Natural killer cell (primary cell): ENCODE results near the gene MAPKAP1. TPM values are rescaled to one million over a fixed set of nuclear protein-coding genes. Genes with fewer than 3 reads are reported as not detected.

ENCODE experiments used
- ATAC-seq, 3 donors: fragments of 150-1000 bp in 2 of 3; fragments of 200-7000 bp in 1 of 3; cut with Tn5 transposase; 1 replicate in 1 of 3; 2 replicates in 2 of 3; pipeline ENCODE4 v1.10.0; 2021; ENCODE audit warnings: mild to moderate bottlenecking in 2 of 3, moderate library complexity in 2 of 3
- DNase-seq, 2 donors: peaks; one replicate each; pipeline versions ENCODE4 v3.0.0 to v3.0.0-alpha.2; 2013 to 2021; ENCODE audit warnings: mixed read lengths in 1 of 2
- H3K27ac ChIP-seq: one replicate; pipeline ENCODE4 v1.5.1; 2013; ENCODE audit warnings: mild to moderate bottlenecking, low read length
- H3K27me3 ChIP-seq: one replicate; pipeline ENCODE4 v1.6.1; 2013; ENCODE audit warnings: low read length; ENCODE audit not compliant: control insufficient read depth, insufficient read depth
- H3K36me3 ChIP-seq: one replicate; pipeline ENCODE4 v1.6.1; 2013; ENCODE audit warnings: low read length; ENCODE audit not compliant: control insufficient read depth, insufficient read depth
- H3K4me1 ChIP-seq: one replicate; pipeline ENCODE4 v1.6.1; 2013; ENCODE audit warnings: low read length; ENCODE audit not compliant: control insufficient read depth, insufficient read depth
- H3K4me3 ChIP-seq: one replicate; pipeline ENCODE4 v1.5.1; 2013; ENCODE audit warnings: low read length
- H3K9me3 ChIP-seq: one replicate; pipeline ENCODE4 v1.6.1; 2013; ENCODE audit warnings: low read length; ENCODE audit not compliant: control insufficient read depth, insufficient read depth
- H3K27ac Mint-ChIP-seq, 2 donors: one replicate each; pipeline ENCODE4 v1.8.0; 2022; ENCODE audit warnings: mild to moderate bottlenecking in 2 of 2, mixed read lengths in 2 of 2, moderate library complexity in 1 of 2
- H3K27me3 Mint-ChIP-seq, 2 donors: one replicate each; pipeline ENCODE4 v1.8.0; 2022; ENCODE audit warnings: low read depth in 2 of 2, mixed read lengths in 2 of 2
- H3K36me3 Mint-ChIP-seq: one replicate; pipeline ENCODE4 v1.8.0; 2022; ENCODE audit warnings: mixed read lengths
- H3K4me1 Mint-ChIP-seq, 2 donors: one replicate each; pipeline ENCODE4 v1.8.0; 2022; ENCODE audit warnings: mixed read lengths in 2 of 2
- H3K4me3 Mint-ChIP-seq: one replicate; pipeline ENCODE4 v1.8.0; 2022; ENCODE audit warnings: mild to moderate bottlenecking, moderate library complexity, mixed read lengths
- H3K9me3 Mint-ChIP-seq, 2 donors: one replicate each; pipeline ENCODE4 v1.8.0; 2022; ENCODE audit warnings: mixed read lengths in 2 of 2
- WGBS: methylation state at CpG from one replicate; pipeline ENCODE4 v1.1.7; 2013; ENCODE audit warnings: missing lambda C conversion rate; ENCODE audit not compliant: insufficient coverage; 5-methylcytosine and 5-hydroxymethylcytosine counted together
- intact Hi-C: fragments of 100-400 bp; cut with micrococcal nuclease; formaldehyde crosslinking; loops from one replicate; pipeline ENCODE4 v1.14.2; 2022
- total RNA-seq, 4 donors: library from RNA; stranded (reverse); fragments of 120-200 nt in 1 of 4; gene quantifications; one replicate each; pipeline versions ENCODE4 v1.2.3 to v1.2.4, GENCODE V29; 2013 to 2022
- TF ChIP-seq, protein P1 (sequence below): fragments of 200-600 bp; IDR thresholded peaks from one replicate; pipeline ENCODE4 v1.8.0; 2022; ENCODE audit warnings: antibody characterized with exemption

Gene MAPKAP1
- total RNA-seq, 3 donors from 2014 or later (not counting 1 experiment from before 2014, with no cell fraction given): 51.1 to 73.0 (median 58.8) TPM

DNA sequence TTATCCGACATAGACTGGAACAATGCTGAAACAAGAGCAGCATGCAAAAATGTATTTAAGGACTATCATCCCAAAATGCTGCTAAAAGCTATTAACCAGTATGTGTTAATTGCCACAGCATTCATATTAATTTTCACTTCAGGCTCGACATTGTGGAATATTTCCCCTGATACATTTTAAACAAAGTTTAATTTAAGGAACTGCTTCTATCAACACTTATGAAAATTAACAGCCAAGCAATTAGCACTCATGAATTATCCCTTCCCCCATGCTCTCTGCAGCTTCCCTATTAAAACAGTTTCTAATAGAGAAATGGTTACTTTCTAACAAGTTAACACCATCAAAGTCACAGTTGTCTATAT lies 54.8 kb downstream of the MAPKAP1 start:
- Mint-ChIP-seq H3K27me3 (no peaks in the 10 kb centered on the region), H3K27ac (no peak overlapping the region), H3K36me3 (no peaks in the 10 kb centered on the region), H3K9me3 (no peaks in the 10 kb centered on the region), H3K4me3 (no peak overlapping the region), H3K4me1 (peaks cover 23 to 37% of the 10 kb centered on the region in 2 donors)
- intact Hi-C loops: no loop called here
- Histone ChIP-seq H3K4me3 (no peak overlapping the region), H3K27me3 (no peaks in the 10 kb centered on the region), H3K9me3 (no peaks in the 10 kb centered on the region), H3K4me1 (peaks cover 12% of the 10 kb centered on the region), H3K27ac (no peak overlapping the region), H3K36me3 (peaks cover 8% of the 10 kb centered on the region)
- no peak for DNase-seq
- TF ChIP-seq, protein P1, sequence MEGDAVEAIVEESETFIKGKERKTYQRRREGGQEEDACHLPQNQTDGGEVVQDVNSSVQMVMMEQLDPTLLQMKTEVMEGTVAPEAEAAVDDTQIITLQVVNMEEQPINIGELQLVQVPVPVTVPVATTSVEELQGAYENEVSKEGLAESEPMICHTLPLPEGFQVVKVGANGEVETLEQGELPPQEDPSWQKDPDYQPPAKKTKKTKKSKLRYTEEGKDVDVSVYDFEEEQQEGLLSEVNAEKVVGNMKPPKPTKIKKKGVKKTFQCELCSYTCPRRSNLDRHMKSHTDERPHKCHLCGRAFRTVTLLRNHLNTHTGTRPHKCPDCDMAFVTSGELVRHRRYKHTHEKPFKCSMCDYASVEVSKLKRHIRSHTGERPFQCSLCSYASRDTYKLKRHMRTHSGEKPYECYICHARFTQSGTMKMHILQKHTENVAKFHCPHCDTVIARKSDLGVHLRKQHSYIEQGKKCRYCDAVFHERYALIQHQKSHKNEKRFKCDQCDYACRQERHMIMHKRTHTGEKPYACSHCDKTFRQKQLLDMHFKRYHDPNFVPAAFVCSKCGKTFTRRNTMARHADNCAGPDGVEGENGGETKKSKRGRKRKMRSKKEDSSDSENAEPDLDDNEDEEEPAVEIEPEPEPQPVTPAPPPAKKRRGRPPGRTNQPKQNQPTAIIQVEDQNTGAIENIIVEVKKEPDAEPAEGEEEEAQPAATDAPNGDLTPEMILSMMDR: no peak
- ATAC-seq: no peak
- WGBS: 84% methylated on average over 2 of the region's 2 CpGs

DNA sequence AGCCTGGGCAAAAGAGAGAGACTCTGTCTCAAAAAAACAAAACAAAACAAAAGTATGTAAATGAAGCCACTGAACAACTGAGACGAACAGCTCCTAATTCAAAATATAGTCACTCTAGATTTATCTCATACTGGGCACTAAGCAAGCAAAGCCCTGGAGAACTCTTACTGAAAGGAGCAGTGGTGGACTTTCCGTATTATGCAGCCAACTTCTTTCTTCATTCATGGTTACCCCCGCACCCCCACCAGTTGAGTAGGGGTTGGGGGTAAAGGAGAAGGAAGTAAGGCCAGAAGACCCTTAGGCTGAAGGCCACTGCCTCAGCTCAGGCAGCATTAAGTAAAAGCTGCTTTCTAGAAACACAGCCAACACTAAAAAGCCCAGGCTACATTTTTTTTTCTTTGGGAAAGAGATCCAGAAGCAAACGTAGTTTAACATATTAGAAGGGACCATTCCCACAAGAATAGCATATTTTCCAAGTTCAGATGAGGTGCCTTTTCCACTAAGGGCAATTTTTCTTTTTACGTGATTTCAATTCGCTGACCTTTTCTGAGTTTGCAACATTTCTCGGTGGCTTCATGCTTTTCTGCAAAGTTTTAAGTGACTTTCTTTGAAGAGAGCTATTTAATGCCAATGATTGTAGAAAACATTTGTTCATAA lies 55.3 kb downstream of the MAPKAP1 start:
- H3K36me3 Mint-ChIP-seq: no peaks in the 10 kb centered on the region

DNA sequence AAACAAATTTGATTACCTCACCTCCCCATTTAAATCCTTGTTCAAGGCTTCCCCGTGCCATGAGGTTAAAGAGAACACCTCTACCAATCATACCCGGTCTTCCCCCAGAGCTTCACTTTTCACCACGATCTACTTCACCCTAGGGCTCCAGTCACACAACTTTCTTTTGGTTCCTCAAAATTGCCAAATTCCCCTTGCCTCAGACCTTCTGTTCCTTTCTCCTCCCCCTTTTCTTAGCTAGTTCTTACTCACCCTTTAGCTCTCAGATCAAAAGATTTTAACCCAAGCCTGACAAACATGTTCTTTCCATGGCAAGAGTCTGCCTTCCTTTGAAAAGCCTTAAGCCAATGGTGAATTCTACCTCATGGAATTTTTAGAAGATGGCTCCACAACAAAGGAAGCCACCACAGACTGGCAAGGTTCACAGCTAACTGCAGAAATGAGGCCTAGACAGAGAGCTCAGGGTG lies 56.7 kb downstream of the MAPKAP1 start:
- ATAC-seq (peak in 2 of 3 donors; percentile 29 to 36), DNase-seq (peak in 1 of 2 donors; percentile 28)
- H3K4me1 Mint-ChIP-seq: peaks cover 39 to 52% of the 10 kb centered on the region in 2 donors
- H3K9me3 Mint-ChIP-seq: no peaks in the 10 kb centered on the region
- peak overlapping the region; percentile 26 for H3K4me3 Mint-ChIP-seq
- H3K36me3 Mint-ChIP-seq: no peaks in the 10 kb centered on the region
- no peaks in the 10 kb centered on the region for H3K9me3 ChIP-seq
- H3K27ac ChIP-seq: peak overlapping the region; percentile 68
- H3K4me3 ChIP-seq: no peak overlapping the region
- H3K27me3 ChIP-seq: no peaks in the 10 kb centered on the region
- intact Hi-C loops: no loop called here
- no peaks in the 10 kb centered on the region for H3K27me3 Mint-ChIP-seq
- TF ChIP-seq, protein P1: no peak
- H3K36me3 ChIP-seq: peaks cover 4% of the 10 kb centered on the region
- H3K4me1 ChIP-seq: peaks cover 20% of the 10 kb centered on the region
- H3K27ac Mint-ChIP-seq: peak overlapping the region in 1 of 2 donors; percentile 69
- WGBS: 17% methylated on average over 3 of the region's 3 CpGs

More for the DNA sequence above, 55.3 kb downstream of the MAPKAP1 start:
- H3K9me3 Mint-ChIP-seq: no peaks in the 10 kb centered on the region
- H3K27me3 Mint-ChIP-seq: no peaks in the 10 kb centered on the region
- 83% methylated on average over 5 of the region's 7 CpGs for WGBS
- no peaks in the 10 kb centered on the region for H3K9me3 ChIP-seq
- H3K4me1 ChIP-seq: peaks cover 12% of the 10 kb centered on the region
- ATAC-seq (no peak), DNase-seq (no peak)
- peaks cover 28 to 42% of the 10 kb centered on the region in 2 donors for H3K4me1 Mint-ChIP-seq
- H3K27me3 ChIP-seq: no peaks in the 10 kb centered on the region
- no peak overlapping the region for H3K27ac ChIP-seq
- no peak overlapping the region for H3K27ac Mint-ChIP-seq
- no peak overlapping the region for H3K4me3 ChIP-seq
- TF ChIP-seq, protein P1: no peak
- intact Hi-C loops: no loop called here
- peaks cover 7% of the 10 kb centered on the region for H3K36me3 ChIP-seq
- H3K4me3 Mint-ChIP-seq: no peak overlapping the region

DNA sequence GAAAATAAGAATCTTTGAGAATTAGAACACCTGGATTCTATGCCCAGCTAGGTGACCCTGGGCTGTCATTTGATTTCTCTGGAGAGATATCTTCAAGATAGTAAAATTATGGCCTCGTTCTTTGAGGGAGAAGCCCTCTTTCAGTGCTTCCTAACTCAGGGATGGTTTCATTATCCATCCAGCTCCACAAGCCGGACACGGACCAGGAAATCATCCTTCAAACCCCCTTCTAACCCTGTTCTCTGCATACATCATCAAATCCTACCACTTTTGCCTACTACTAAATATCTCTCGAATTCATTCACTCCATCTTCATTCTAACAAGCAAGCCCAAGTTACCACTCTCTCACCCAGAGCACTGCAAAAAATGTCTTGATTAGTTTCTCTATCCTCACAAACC lies 57.2 kb downstream of the MAPKAP1 start:
- DNase-seq (no peak), ATAC-seq (no peak)
- intact Hi-C loops: no loop called here
- Histone ChIP-seq H3K4me3 (no peak overlapping the region), H3K9me3 (no peaks in the 10 kb centered on the region), H3K27me3 (no peaks in the 10 kb centered on the region), H3K4me1 (peaks cover 25% of the 10 kb centered on the region), H3K36me3 (peaks cover 4% of the 10 kb centered on the region), H3K27ac (peak overlapping the region; percentile 68)
- no peaks in the 10 kb centered on the region for H3K9me3 Mint-ChIP-seq
- TF ChIP-seq, protein P1: no peak
- peaks cover 44 to 56% of the 10 kb centered on the region in 2 donors for H3K4me1 Mint-ChIP-seq
- peak overlapping the region in 1 of 2 donors; percentile 69 for H3K27ac Mint-ChIP-seq
- no peak overlapping the region for H3K4me3 Mint-ChIP-seq
- H3K27me3 Mint-ChIP-seq: no peaks in the 10 kb centered on the region
- WGBS: 92% methylated on average over 4 of the region's 4 CpGs
- H3K36me3 Mint-ChIP-seq: no peaks in the 10 kb centered on the region
